Mucosa of rectum (tissue), 2 donors: ENCODE data around the gene SYNGAP1.

ENCODE experiments used
- H3K27ac ChIP-seq, 2 donors: one replicate each; pipeline ENCODE4 v1.7.0; 2013; ENCODE audit warnings: inconsistent platforms in 2 of 2, low read depth in 2 of 2, low read length in 2 of 2
- H3K27me3 ChIP-seq, 2 donors: one replicate each; pipeline ENCODE4 v1.7.0; 2013; ENCODE audit warnings: low read length in 2 of 2; ENCODE audit not compliant: control insufficient read depth in 2 of 2, insufficient read depth in 2 of 2
- H3K36me3 ChIP-seq, 2 donors: one replicate each; pipeline ENCODE4 v1.7.0; 2013; ENCODE audit warnings: low read length in 2 of 2; ENCODE audit not compliant: control insufficient read depth in 2 of 2, insufficient read depth in 2 of 2
- H3K4me1 ChIP-seq, 2 donors: one replicate each; pipeline ENCODE4 v1.7.0; 2013; ENCODE audit warnings: low read length in 2 of 2, mild to moderate bottlenecking in 1 of 2; ENCODE audit not compliant: control insufficient read depth in 2 of 2, insufficient read depth in 2 of 2
- H3K4me3 ChIP-seq, 2 donors: one replicate each; pipeline ENCODE4 v1.7.0; 2013; ENCODE audit warnings: low read length in 2 of 2
- H3K9ac ChIP-seq, 2 donors: one replicate each; pipeline ENCODE4 v1.7.0; 2013; ENCODE audit warnings: low read length in 2 of 2, low read depth in 1 of 2, mild to moderate bottlenecking in 1 of 2
- H3K9me3 ChIP-seq, 2 donors: one replicate each; pipeline ENCODE4 v1.7.0; 2013; ENCODE audit warnings: low read length in 2 of 2; ENCODE audit not compliant: control insufficient read depth in 2 of 2
- donor health status: healthy.
- donor health status: Normal muscosa, but diverticular disease.

The SYNGAP1 gene

GRCh38 chr6:33438978-33439594 lies 19.2 kb downstream of the SYNGAP1 start:
- H3K9me3 ChIP-seq: no peaks in the 10 kb centered on the region
- H3K36me3 ChIP-seq: peaks cover 13 to 21% of the 10 kb centered on the region in 2 donors
- H3K4me1 ChIP-seq: no peaks in the 10 kb centered on the region
- no peak overlapping the region for H3K27ac ChIP-seq
- no peak overlapping the region for H3K9ac ChIP-seq
- no peak overlapping the region for H3K4me3 ChIP-seq
- no peaks in the 10 kb centered on the region for H3K27me3 ChIP-seq

GRCh38 chr6:33439956-33440648 lies 20.2 kb downstream of the SYNGAP1 start:
- Histone ChIP-seq H3K27ac (no peak overlapping the region), H3K36me3 (peaks cover 15 to 21% of the 10 kb centered on the region in 2 donors), H3K9me3 (no peaks in the 10 kb centered on the region), H3K4me3 (no peak overlapping the region), H3K27me3 (no peaks in the 10 kb centered on the region), H3K4me1 (no peaks in the 10 kb centered on the region), H3K9ac (no peak overlapping the region)

DNA sequence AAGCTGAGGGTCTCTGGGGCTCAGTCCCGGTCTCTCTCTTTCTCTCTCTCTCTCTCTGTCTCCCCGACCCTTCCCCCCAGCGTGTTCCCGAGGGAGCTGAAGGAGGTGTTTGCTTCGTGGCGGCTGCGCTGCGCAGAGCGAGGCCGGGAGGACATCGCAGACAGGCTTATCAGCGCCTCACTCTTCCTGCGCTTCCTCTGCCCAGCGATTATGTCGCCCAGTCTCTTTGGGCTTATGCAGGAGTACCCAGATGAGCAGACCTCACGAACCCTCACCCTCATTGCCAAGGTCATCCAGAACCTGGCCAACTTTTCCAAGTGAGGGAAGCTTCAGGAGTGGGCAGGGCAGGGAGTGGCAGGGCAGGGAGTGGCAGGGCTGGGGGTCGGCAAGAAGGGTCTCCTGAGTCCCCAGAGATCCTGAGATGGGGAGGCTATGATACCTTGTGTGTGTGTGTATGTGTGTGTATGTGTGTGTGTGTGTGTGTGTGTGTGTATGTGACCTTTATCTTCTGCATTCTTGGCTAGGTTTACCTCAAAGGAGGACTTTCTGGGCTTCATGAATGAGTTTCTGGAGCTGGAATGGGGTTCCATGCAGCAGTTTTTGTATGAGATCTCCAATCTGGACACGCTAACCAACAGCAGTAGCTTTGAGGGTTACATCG lies 20.9 kb downstream of the SYNGAP1 start:
- Histone ChIP-seq H3K27ac (no peak overlapping the region), H3K27me3 (no peaks in the 10 kb centered on the region), H3K4me3 (no peak overlapping the region), H3K36me3 (peaks cover 15 to 18% of the 10 kb centered on the region in 2 donors), H3K9me3 (no peaks in the 10 kb centered on the region), H3K9ac (no peak overlapping the region), H3K4me1 (no peaks in the 10 kb centered on the region)

DNA sequence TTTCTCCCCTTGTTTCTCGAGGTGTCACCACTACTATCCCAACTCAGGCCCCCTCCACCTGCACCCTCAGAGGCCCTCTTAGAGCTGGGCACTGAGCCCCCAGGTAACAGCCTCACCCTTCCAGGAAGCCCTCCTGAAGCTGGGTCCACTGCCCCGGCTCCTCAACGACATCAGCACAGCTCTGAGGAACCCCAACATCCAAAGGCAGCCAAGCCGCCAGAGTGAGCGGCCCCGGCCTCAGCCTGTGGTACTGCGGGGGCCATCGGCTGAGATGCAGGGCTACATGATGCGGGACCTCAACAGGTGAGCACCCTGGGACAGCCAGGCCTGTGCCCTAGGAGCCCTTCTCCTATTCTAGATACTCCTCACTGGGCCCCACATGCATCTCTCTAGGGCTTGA lies 21.6 kb downstream of the SYNGAP1 start:
- H3K27ac ChIP-seq: no peak overlapping the region
- no peaks in the 10 kb centered on the region for H3K4me1 ChIP-seq
- peaks cover 15 to 23% of the 10 kb centered on the region in 2 donors for H3K36me3 ChIP-seq
- no peaks in the 10 kb centered on the region for H3K27me3 ChIP-seq
- H3K4me3 ChIP-seq: no peak overlapping the region
- H3K9me3 ChIP-seq: no peaks in the 10 kb centered on the region
- H3K9ac ChIP-seq: no peak overlapping the region

DNA sequence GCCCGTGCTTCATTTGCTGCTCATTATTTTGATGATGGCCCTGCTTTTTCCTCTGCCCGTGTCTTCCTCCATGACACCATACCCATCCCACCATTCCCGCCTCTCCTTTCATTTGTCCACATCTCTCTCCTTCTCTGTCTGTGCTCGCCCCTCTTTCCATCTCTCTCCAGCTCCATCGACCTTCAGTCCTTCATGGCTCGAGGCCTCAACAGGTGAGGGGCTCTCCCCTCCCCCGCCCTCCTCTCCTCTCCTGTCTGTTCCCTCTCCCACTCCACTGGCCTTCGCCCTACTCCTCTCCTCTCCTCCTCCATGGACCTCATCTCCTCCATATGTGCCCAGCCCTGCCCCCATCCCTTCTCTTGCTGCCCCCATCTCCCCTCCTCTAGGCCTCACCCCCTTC lies 22.4 kb downstream of the SYNGAP1 start:
- Histone ChIP-seq H3K4me1 (no peaks in the 10 kb centered on the region), H3K9me3 (no peaks in the 10 kb centered on the region), H3K36me3 (peaks cover 15 to 17% of the 10 kb centered on the region in 2 donors), H3K4me3 (no peak overlapping the region), H3K27me3 (no peaks in the 10 kb centered on the region), H3K9ac (no peak overlapping the region), H3K27ac (no peak overlapping the region)

DNA sequence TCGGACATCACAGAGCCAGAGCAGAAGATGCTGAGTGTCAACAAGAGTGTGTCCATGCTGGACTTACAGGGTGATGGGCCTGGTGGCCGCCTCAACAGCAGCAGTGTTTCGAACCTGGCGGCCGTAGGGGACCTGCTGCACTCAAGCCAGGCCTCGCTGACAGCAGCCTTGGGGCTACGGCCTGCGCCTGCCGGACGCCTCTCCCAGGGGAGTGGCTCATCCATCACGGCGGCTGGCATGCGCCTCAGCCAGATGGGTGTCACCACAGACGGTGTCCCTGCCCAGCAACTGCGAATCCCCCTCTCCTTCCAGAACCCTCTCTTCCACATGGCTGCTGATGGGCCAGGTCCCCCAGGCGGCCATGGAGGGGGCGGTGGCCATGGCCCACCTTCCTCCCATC lies 23.2 kb downstream of the SYNGAP1 start:
- peaks cover 12 to 16% of the 10 kb centered on the region in 2 donors for H3K36me3 ChIP-seq
- H3K27ac ChIP-seq: no peak overlapping the region
- H3K9me3 ChIP-seq: no peaks in the 10 kb centered on the region

GRCh38 chr6:33443619-33444504 lies 24.0 kb downstream of the SYNGAP1 start:
- Histone ChIP-seq H3K4me1 (no peaks in the 10 kb centered on the region), H3K27ac (no peak overlapping the region), H3K27me3 (no peaks in the 10 kb centered on the region), H3K4me3 (no peak overlapping the region), H3K9ac (no peak overlapping the region), H3K36me3 (peaks cover 7 to 15% of the 10 kb centered on the region in 2 donors), H3K9me3 (no peaks in the 10 kb centered on the region)

More for the DNA sequence above, 23.2 kb downstream of the SYNGAP1 start:
- Histone ChIP-seq H3K9ac (no peak overlapping the region), H3K4me3 (no peak overlapping the region), H3K27me3 (no peaks in the 10 kb centered on the region), H3K4me1 (no peaks in the 10 kb centered on the region)

GRCh38 chr6:33445119-33445603 lies 25.3 kb downstream of the SYNGAP1 start:
- Histone ChIP-seq H3K4me1 (no peaks in the 10 kb centered on the region), H3K9ac (no peak overlapping the region), H3K4me3 (no peak overlapping the region), H3K36me3 (peaks cover 7 to 14% of the 10 kb centered on the region in 2 donors), H3K27me3 (no peaks in the 10 kb centered on the region), H3K9me3 (no peaks in the 10 kb centered on the region), H3K27ac (no peak overlapping the region)

- Histone ChIP-seq H3K9ac (no peak overlapping the region), H3K27me3 (no peaks in the 10 kb centered on the region), H3K4me1 (no peaks in the 10 kb centered on the region), H3K4me3 (no peak overlapping the region), H3K27ac (no peak overlapping the region), H3K9me3 (no peaks in the 10 kb centered on the region), H3K36me3 (peaks cover 7 to 14% of the 10 kb centered on the region in 2 donors)
Observed at GRCh38 chr6:33446356-33446755, 26.5 kb downstream of the SYNGAP1 start.
